Cardiac fibroblast (primary cell): ENCODE results near the gene PGBD2.

ENCODE experiments used
- DNase-seq, 2 donors: peaks; one replicate each; pipeline versions ENCODE4 v3.0.0 to v3.0.0-alpha.2; 2010; ENCODE audit warnings: low read depth in 2 of 2
- H3K4me3 ChIP-seq, 2 donors: replicated peaks in 1 of 2; 1 replicate in 1 of 2; 2 replicates in 1 of 2; pipeline ENCODE4 v1.5.1; 2011; ENCODE audit warnings: low read depth in 2 of 2, low read length in 2 of 2, mild to moderate bottlenecking in 2 of 2, moderate library complexity in 1 of 2
- CTCF ChIP-seq: IDR thresholded peaks from one replicate; pipeline ENCODE4 v1.5.1; 2011; ENCODE audit warnings: low read depth, mild to moderate bottlenecking, low read length, inconsistent platforms

The PGBD2 gene

GRCh38 chr1:248901578-248901977 is 4.5 kb upstream of the PGBD2 start:
- H3K4me3 ChIP-seq: no peak overlapping the region
- TF ChIP-seq CTCF: no peak
- DNase-seq: no peak

- H3K4me3 ChIP-seq: no peak overlapping the region
- DNase-seq: no peak
- no peak for TF ChIP-seq CTCF
Measured at GRCh38 chr1:248904437-248905216, 1.4 kb upstream of the PGBD2 start.

- DNase-seq: no peak
- no peak for TF ChIP-seq CTCF
- peak overlapping the region; percentile 39 to 89 for H3K4me3 ChIP-seq
Measured at GRCh38 chr1:248905662-248906008, 400 bp upstream of the PGBD2 start.

- no peak for DNase-seq
- TF ChIP-seq CTCF: no peak
- peak overlapping the region; percentile 49 to 58 for H3K4me3 ChIP-seq
Measured at GRCh38 chr1:248906753-248907661, 972 bp downstream of the PGBD2 start.

GRCh38 chr1:248910761-248911160 is 4.7 kb downstream of the PGBD2 start:
- TF ChIP-seq CTCF: no peak
- no peak overlapping the region for H3K4me3 ChIP-seq
- DNase-seq: no peak

GRCh38 chr1:248913933-248914332 is 7.9 kb downstream of the PGBD2 start:
- no peak overlapping the region for H3K4me3 ChIP-seq
- TF ChIP-seq CTCF: no peak
- no peak for DNase-seq
